CD14-positive monocyte (primary cell): Measurements from ENCODE around the gene CTDSPL2. TPM values are rescaled to one million over a fixed set of nuclear protein-coding genes. Genes with fewer than 3 reads are reported as not detected.

Source experiments
- DNase-seq, 3 donors: peaks; one replicate each; pipeline ENCODE4 v3.0.0-alpha.2; 2011 to 2022
- H2AFZ ChIP-seq: 2 replicates; pipeline ENCODE4 v1.6.0; 2012; ENCODE audit warnings: mild to moderate bottlenecking, low read depth, low read length, inconsistent platforms; ENCODE audit not compliant: insufficient read depth, poor library complexity, severe bottlenecking
- H3K27ac ChIP-seq, 2 donors: 1 replicate in 1 of 2; 2 replicates in 1 of 2; pipeline ENCODE4 v1.5.1; 2012 to 2013; ENCODE audit warnings: low read length in 2 of 2, control low read depth in 1 of 2, inconsistent platforms in 1 of 2, low read depth in 1 of 2, mild to moderate bottlenecking in 1 of 2
- H3K27me3 ChIP-seq, 2 donors: one replicate each; pipeline versions ENCODE4 v1.6.0 to v1.6.1; 2011 to 2013; ENCODE audit warnings: low read length in 2 of 2; ENCODE audit not compliant: control insufficient read depth in 2 of 2, insufficient read depth in 2 of 2
- H3K36me3 ChIP-seq, 2 donors: replicated peaks in 1 of 2; 1 replicate in 1 of 2; 2 replicates in 1 of 2; pipeline versions ENCODE4 v1.5.1 to v1.6.1; 2012 to 2013; ENCODE audit warnings: low read length in 2 of 2, control low read depth in 1 of 2, inconsistent platforms in 1 of 2, mild to moderate bottlenecking in 1 of 2; ENCODE audit not compliant: insufficient read depth in 2 of 2, control insufficient read depth in 1 of 2
- H3K4me1 ChIP-seq, 2 donors: 1 replicate in 1 of 2; 2 replicates in 1 of 2; pipeline versions ENCODE4 v1.5.1 to v1.6.1; 2012 to 2013; ENCODE audit warnings: low read length in 2 of 2, control low read depth in 1 of 2, inconsistent platforms in 1 of 2, mild to moderate bottlenecking in 1 of 2, moderate library complexity in 1 of 2; ENCODE audit not compliant: insufficient read depth in 2 of 2, control insufficient read depth in 1 of 2
- H3K4me2 ChIP-seq: replicated peaks from 2 replicates; pipeline ENCODE3; 2012; ENCODE audit warnings: low read length, moderate library complexity, mild to moderate bottlenecking; ENCODE audit not compliant: poor library complexity, severe bottlenecking; ENCODE audit errors: extremely low read depth
- H3K4me3 ChIP-seq, 3 experiments: fragments of 200-600 bp in 1 of 3; sonication (generic) in 1 of 3; replicated peaks in 1 of 3; 1 replicate in 2 of 3; 2 replicates in 1 of 3; pipeline ENCODE4 v1.5.1; 2011 to 2013; ENCODE audit warnings: low read length in 3 of 3, mild to moderate bottlenecking in 3 of 3, control low read depth in 2 of 3, low read depth in 2 of 3, inconsistent platforms in 1 of 3, moderate library complexity in 1 of 3
- H3K79me2 ChIP-seq: 2 replicates; pipeline ENCODE4 v1.6.0; 2012; ENCODE audit warnings: mild to moderate bottlenecking, control low read depth, inconsistent platforms, low read length, moderate library complexity; ENCODE audit not compliant: insufficient read depth
- H3K9ac ChIP-seq: 2 replicates; pipeline ENCODE4 v1.6.0; 2017; ENCODE audit warnings: low read length, mild to moderate bottlenecking; ENCODE audit not compliant: insufficient read depth, poor library complexity, severe bottlenecking
- H3K9me3 ChIP-seq, 2 donors: replicated peaks in 1 of 2; 1 replicate in 1 of 2; 2 replicates in 1 of 2; pipeline versions ENCODE4 v1.5.1 to v1.6.1; 2012 to 2013; ENCODE audit warnings: low read length in 2 of 2, control low read depth in 1 of 2; ENCODE audit not compliant: control insufficient read depth in 1 of 2, insufficient read depth in 1 of 2
- H4K20me1 ChIP-seq: 2 replicates; pipeline ENCODE4 v1.6.0; 2012; ENCODE audit warnings: mild to moderate bottlenecking, low read length, control low read depth, moderate library complexity; ENCODE audit not compliant: insufficient read depth
- H3K27ac Mint-ChIP-seq, 7 donors: one replicate each; pipeline ENCODE4 v1.8.0; 2020; ENCODE audit warnings: mild to moderate bottlenecking in 7 of 7, mixed read lengths in 7 of 7, moderate library complexity in 6 of 7, inconsistent platforms in 2 of 7
- H3K27me3 Mint-ChIP-seq, 3 donors: one replicate each; pipeline ENCODE4 v1.8.0; 2021 to 2022; ENCODE audit warnings: low read depth in 3 of 3, mild to moderate bottlenecking in 3 of 3, mixed read lengths in 3 of 3, moderate library complexity in 3 of 3, inconsistent platforms in 1 of 3
- H3K36me3 Mint-ChIP-seq, 2 donors: one replicate each; pipeline ENCODE4 v1.8.0; 2020; ENCODE audit warnings: mixed read lengths in 2 of 2, inconsistent platforms in 1 of 2, mild to moderate bottlenecking in 1 of 2
- H3K4me1 Mint-ChIP-seq: one replicate; pipeline ENCODE4 v1.8.0; 2020; ENCODE audit warnings: mild to moderate bottlenecking, mixed read lengths
- H3K4me3 Mint-ChIP-seq, 2 donors: one replicate each; pipeline ENCODE4 v1.8.0; 2020; ENCODE audit warnings: mild to moderate bottlenecking in 2 of 2, mixed read lengths in 2 of 2, moderate library complexity in 1 of 2
- H3K9me3 Mint-ChIP-seq, 7 donors: one replicate each; pipeline ENCODE4 v1.8.0; 2020 to 2022; ENCODE audit warnings: mixed read lengths in 7 of 7, mild to moderate bottlenecking in 6 of 7, moderate library complexity in 6 of 7, inconsistent platforms in 2 of 7
- WGBS: methylation state at CpG from one replicate; pipeline ENCODE4 v1.1.5; 2013; ENCODE audit warnings: missing lambda C conversion rate; ENCODE audit not compliant: insufficient coverage; 5-methylcytosine and 5-hydroxymethylcytosine counted together
- intact Hi-C, 2 donors: fragments of 100-400 bp; cut with micrococcal nuclease; formaldehyde crosslinking; loops; one replicate each; pipeline versions ENCODE4 v1.15.0 to v1.15.1; 2023
- polyA plus RNA-seq, 3 donors: library from polyadenylated mRNA; depleted of rRNA in 1 of 3; unstranded in 2 of 3; stranded (reverse) in 1 of 3; fragments of 300-500 nt in 2 of 3; fragments of >200 nt in 1 of 3; fragmentation: Illumina TruSeq in 2 of 3; gene quantifications; 1 replicate in 2 of 3; 2 replicates in 1 of 3; pipeline ENCODE4 v1.2.3, GENCODE V29; 2012 to 2021
- TF ChIP-seq, protein P1 (sequence below): fragments of 200-600 bp; IDR thresholded peaks from one replicate; pipeline ENCODE4 v1.8.0; 2022; ENCODE audit warnings: antibody characterized with exemption, mild to moderate bottlenecking

The CTDSPL2 gene
- polyA plus RNA-seq, 3 donors: 18.1 to 31.4 (median 24.5) TPM

- H3K9me3 ChIP-seq: peaks cover 4 to 5% of the 10 kb centered on the region in 2 donors
- intact Hi-C loops: no loop called here
- no peaks in the 10 kb centered on the region for H3K4me1 Mint-ChIP-seq
- H3K27ac Mint-ChIP-seq: peak overlapping the region in 5 of 7 donors; percentile 6 to 46 (median 30)
- WGBS: 100% methylated on average over 3 of the region's 4 CpGs
- no peak overlapping the region for H3K9ac ChIP-seq
- no peaks in the 10 kb centered on the region for H3K27me3 Mint-ChIP-seq
- H4K20me1 ChIP-seq: peaks cover 44% of the 10 kb centered on the region
- no peak overlapping the region for H3K4me2 ChIP-seq
- TF ChIP-seq, protein P1, sequence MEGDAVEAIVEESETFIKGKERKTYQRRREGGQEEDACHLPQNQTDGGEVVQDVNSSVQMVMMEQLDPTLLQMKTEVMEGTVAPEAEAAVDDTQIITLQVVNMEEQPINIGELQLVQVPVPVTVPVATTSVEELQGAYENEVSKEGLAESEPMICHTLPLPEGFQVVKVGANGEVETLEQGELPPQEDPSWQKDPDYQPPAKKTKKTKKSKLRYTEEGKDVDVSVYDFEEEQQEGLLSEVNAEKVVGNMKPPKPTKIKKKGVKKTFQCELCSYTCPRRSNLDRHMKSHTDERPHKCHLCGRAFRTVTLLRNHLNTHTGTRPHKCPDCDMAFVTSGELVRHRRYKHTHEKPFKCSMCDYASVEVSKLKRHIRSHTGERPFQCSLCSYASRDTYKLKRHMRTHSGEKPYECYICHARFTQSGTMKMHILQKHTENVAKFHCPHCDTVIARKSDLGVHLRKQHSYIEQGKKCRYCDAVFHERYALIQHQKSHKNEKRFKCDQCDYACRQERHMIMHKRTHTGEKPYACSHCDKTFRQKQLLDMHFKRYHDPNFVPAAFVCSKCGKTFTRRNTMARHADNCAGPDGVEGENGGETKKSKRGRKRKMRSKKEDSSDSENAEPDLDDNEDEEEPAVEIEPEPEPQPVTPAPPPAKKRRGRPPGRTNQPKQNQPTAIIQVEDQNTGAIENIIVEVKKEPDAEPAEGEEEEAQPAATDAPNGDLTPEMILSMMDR: no peak
- no peaks in the 10 kb centered on the region for H3K79me2 ChIP-seq
- no peaks in the 10 kb centered on the region for H3K4me1 ChIP-seq
- H3K4me3 ChIP-seq: no peak overlapping the region
- H3K27me3 ChIP-seq: no peaks in the 10 kb centered on the region
- peaks cover 82 to 99% of the 10 kb centered on the region in 2 donors for H3K36me3 Mint-ChIP-seq
- no peak overlapping the region for H3K4me3 Mint-ChIP-seq
- no peak overlapping the region for H3K27ac ChIP-seq
- peaks cover 87 to 97% of the 10 kb centered on the region in 2 donors for H3K36me3 ChIP-seq
- H2AFZ ChIP-seq: no peak overlapping the region
- DNase-seq: no peak
- H3K9me3 Mint-ChIP-seq: peaks cover 0 to 7% (median 3%) of the 10 kb centered on the region in 7 donors
Measured at GRCh38 chr15:44570361-44570760, 142.9 kb downstream of the CTDSPL2 start.

GRCh38 chr15:44573386-44573785, 146.0 kb downstream of the CTDSPL2 start:
- no peak overlapping the region for H3K27ac Mint-ChIP-seq
- H3K79me2 ChIP-seq: peaks cover 2% of the 10 kb centered on the region
- 97% methylated on average over 6 of the region's 6 CpGs for WGBS

More at GRCh38 chr15:44573386-44573785, 146.0 kb downstream of the CTDSPL2 start:
- Histone ChIP-seq H3K9ac (no peak overlapping the region), H3K9me3 (no peaks in the 10 kb centered on the region), H3K4me3 (no peak overlapping the region), H3K27ac (no peak overlapping the region), H3K4me1 (no peaks in the 10 kb centered on the region), H3K36me3 (peaks cover 65 to 81% of the 10 kb centered on the region in 2 donors), H3K4me2 (no peak overlapping the region), H3K27me3 (no peaks in the 10 kb centered on the region), H2AFZ (no peak overlapping the region), H4K20me1 (peaks cover 48% of the 10 kb centered on the region)
- Mint-ChIP-seq H3K27me3 (no peaks in the 10 kb centered on the region), H3K9me3 (no peaks in the 10 kb centered on the region), H3K36me3 (peaks cover 61 to 90% of the 10 kb centered on the region in 2 donors), H3K4me1 (no peaks in the 10 kb centered on the region), H3K4me3 (no peak overlapping the region)
- intact Hi-C loops: no loop called here
- DNase-seq: no peak
- TF ChIP-seq, protein P1: no peak
